ENCODE data around the gene GNG12.

GRCh38 chr1:67863637-67864036 is 30.4 kb upstream of the GNG12 start:
- TF ChIP-seq ZNF138 (CRISPR knock-in tag; conservative IDR thresholded peaks at IDR 0.05), result no peak
- no peak for TF ChIP-seq TEAD4 (CRISPR knock-in tag; IDR thresholded peaks at IDR 0.05)
- no peak for TF ChIP-seq FOXJ3 (CRISPR knock-in tag; IDR thresholded peaks at IDR 0.05; ENCODE audit: borderline replicate concordance)
- no peak for TF ChIP-seq CTCF (IDR thresholded peaks at IDR 0.05)
- TF ChIP-seq IRF2 (CRISPR knock-in tag; IDR thresholded peaks at IDR 0.05; ENCODE audit: borderline replicate concordance, low read depth), result no peak
- no peak for TF ChIP-seq JUN (CRISPR knock-in tag; IDR thresholded peaks at IDR 0.05)
- no peak for TF ChIP-seq CREB1 (CRISPR knock-in tag; IDR thresholded peaks at IDR 0.05)
- TF ChIP-seq NR1H2 (CRISPR knock-in tag; IDR thresholded peaks at IDR 0.05), result no peak
- TF ChIP-seq, protein P1, sequence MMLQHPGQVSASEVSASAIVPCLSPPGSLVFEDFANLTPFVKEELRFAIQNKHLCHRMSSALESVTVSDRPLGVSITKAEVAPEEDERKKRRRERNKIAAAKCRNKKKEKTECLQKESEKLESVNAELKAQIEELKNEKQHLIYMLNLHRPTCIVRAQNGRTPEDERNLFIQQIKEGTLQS (CRISPR knock-in tag; conservative IDR thresholded peaks at IDR 0.05), result no peak
- no peak for TF ChIP-seq SP1 (CRISPR knock-in tag; conservative IDR thresholded peaks at IDR 0.05)
